Esophagus squamous epithelium (tissue), 5 donors: ENCODE measurements around the gene DLGAP1. TPM values are rescaled to one million over a fixed set of nuclear protein-coding genes. Genes with fewer than 3 reads are reported as not detected.
A peak's percentile ranks its signal among the peaks of the same experiment; 100 is the strongest.

Experiments
- DNase-seq: peaks from one replicate; lab custom pipeline; 2025; lab: John Stamatoyannopoulos, UW
- H3K27ac ChIP-seq, 4 donors: fragments of 200-600 bp; sonication (generic); one replicate each; pipeline ENCODE4 v1.5.1; 2016 to 2019; ENCODE audit warnings: mild to moderate bottlenecking in 1 of 4
- H3K27me3 ChIP-seq, 4 donors: fragments of 200-600 bp; sonication (generic); 1 replicate in 3 of 4; 2 replicates in 1 of 4; pipeline versions ENCODE4 v1.5.1 to v1.6.0; 2017 to 2021; ENCODE audit warnings: antibody characterized with exemption in 1 of 4
- H3K36me3 ChIP-seq, 3 donors: fragments of 200-600 bp; sonication (generic); one replicate each; pipeline ENCODE4 v1.5.1; 2016 to 2019
- H3K4me1 ChIP-seq, 3 donors: fragments of 200-600 bp; sonication (generic); one replicate each; pipeline ENCODE4 v1.5.1; 2017 to 2019
- H3K4me3 ChIP-seq, 4 donors: fragments of 200-600 bp; sonication (generic); 1 replicate in 3 of 4; 2 replicates in 1 of 4; pipeline ENCODE4 v1.5.1; 2016 to 2019; ENCODE audit warnings: mild to moderate bottlenecking in 2 of 4, moderate library complexity in 1 of 4
- H3K9me3 ChIP-seq, 3 donors: fragments of 200-600 bp; sonication (generic); one replicate each; pipeline ENCODE4 v1.5.1; 2016 to 2019
- POLR2A ChIP-seq, 4 donors: fragments of 450-650 bp; IDR thresholded peaks; one replicate each; pipeline ENCODE4 v1.6.1; 2017; ENCODE audit warnings: antibody characterized with exemption in 4 of 4, mild to moderate bottlenecking in 4 of 4, moderate library complexity in 3 of 4
- WGBS, 2 donors: methylation state at CpG; one replicate each; pipeline ENCODE4 v1.1.5; 2018; 5-methylcytosine and 5-hydroxymethylcytosine counted together
- intact Hi-C: fragments of 100-400 bp; cut with DNase I; formaldehyde crosslinking; loops from one replicate; pipeline ENCODE4 v1.15.0; 2022
- total RNA-seq, 4 donors: library from RNA; depleted of rRNA; stranded (reverse); fragments of >200 nt; gene quantifications; one replicate each; pipeline ENCODE4 v1.1.0, GENCODE V29; 2016
- TF ChIP-seq, protein P1 (sequence below), 6 experiments: fragments of 450-650 bp in 4 of 6; fragments of 200-600 bp in 2 of 6; sonication (generic) in 2 of 6; IDR thresholded peaks; one replicate each; pipeline ENCODE4 v1.5.1; 2016 to 2019; ENCODE audit warnings: antibody characterized with exemption in 6 of 6, mild to moderate bottlenecking in 4 of 6, moderate library complexity in 4 of 6
- donor health status: DM: yes; HTN: yes; CAD: no.

Gene DLGAP1
- total RNA-seq, 4 donors from 2014 or later, result 0.09 to 1.5 (median 0.52) TPM

GRCh38 chr18:3595369-3596273 lies 859.5 kb downstream of the DLGAP1 start:
- WGBS, 2 donors, result 18 to 23% methylated on average over 7 of the region's 7 CpGs
- no peak for DNase-seq
- H3K4me1 ChIP-seq, result peaks cover 34 to 74% (median 51%) of the 10 kb centered on the region in 3 donors
- H3K27me3 ChIP-seq, result no peaks in the 10 kb centered on the region
- peak overlapping the region in 3 of 4 donors; percentile 46 to 65 (median 50) for H3K4me3 ChIP-seq
- H3K36me3 ChIP-seq, result no peaks in the 10 kb centered on the region
- TF ChIP-seq, protein P1, sequence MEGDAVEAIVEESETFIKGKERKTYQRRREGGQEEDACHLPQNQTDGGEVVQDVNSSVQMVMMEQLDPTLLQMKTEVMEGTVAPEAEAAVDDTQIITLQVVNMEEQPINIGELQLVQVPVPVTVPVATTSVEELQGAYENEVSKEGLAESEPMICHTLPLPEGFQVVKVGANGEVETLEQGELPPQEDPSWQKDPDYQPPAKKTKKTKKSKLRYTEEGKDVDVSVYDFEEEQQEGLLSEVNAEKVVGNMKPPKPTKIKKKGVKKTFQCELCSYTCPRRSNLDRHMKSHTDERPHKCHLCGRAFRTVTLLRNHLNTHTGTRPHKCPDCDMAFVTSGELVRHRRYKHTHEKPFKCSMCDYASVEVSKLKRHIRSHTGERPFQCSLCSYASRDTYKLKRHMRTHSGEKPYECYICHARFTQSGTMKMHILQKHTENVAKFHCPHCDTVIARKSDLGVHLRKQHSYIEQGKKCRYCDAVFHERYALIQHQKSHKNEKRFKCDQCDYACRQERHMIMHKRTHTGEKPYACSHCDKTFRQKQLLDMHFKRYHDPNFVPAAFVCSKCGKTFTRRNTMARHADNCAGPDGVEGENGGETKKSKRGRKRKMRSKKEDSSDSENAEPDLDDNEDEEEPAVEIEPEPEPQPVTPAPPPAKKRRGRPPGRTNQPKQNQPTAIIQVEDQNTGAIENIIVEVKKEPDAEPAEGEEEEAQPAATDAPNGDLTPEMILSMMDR (IDR thresholded peaks at IDR 0.05), result no peak
- peak in 1 of 4 donors; percentile 37 for TF ChIP-seq POLR2A (IDR thresholded peaks at IDR 0.05)
- intact Hi-C loops, result loop anchor here (10.0 kb wide), 1 partner anchor 69 kb away; no protein-coding TSS in a partner anchor
- H3K27ac ChIP-seq, result peak overlapping the region; percentile 91 to 99 (median 97)
- no peaks in the 10 kb centered on the region for H3K9me3 ChIP-seq

DNA sequence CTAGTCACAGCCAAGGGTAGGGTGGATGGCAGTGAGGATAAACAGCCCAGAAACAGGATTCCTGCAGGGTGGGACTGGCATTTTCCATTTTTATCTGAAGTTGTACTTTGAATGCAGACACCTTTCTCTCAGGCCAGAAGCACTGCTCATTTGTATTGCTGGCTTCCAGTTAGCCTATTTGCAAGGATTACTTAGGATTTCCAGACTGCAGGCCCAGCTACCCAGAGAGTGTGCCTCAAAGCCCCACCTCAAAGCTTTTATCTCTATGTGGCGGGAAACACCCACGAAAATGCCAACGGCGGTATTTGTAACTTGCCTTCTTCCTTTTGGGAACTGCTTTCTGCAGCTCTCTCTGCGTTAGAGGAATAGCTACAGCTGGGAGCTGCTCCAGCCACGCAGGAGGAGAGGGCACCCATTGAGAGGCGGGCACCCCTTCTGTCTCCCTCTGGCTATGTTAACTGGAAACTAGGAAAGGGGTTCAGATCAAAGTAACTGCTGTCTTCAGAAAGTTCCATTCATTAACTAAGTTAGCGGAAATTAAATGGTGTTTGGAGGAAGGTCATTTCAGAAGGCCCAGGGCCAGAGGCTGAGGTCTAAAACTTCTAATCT lies 860.2 kb downstream of the DLGAP1 start:
- WGBS, 2 donors, result 7 to 11% methylated on average over 4 to 7 of the region's 8 CpGs
- Histone ChIP-seq H3K4me1 (peaks cover 34 to 82% (median 51%) of the 10 kb centered on the region in 3 donors), H3K27ac (peak overlapping the region; percentile 91 to 99 (median 97)), H3K36me3 (no peaks in the 10 kb centered on the region), H3K27me3 (no peaks in the 10 kb centered on the region), H3K4me3 (peak overlapping the region; percentile 20 to 65 (median 48)), H3K9me3 (no peaks in the 10 kb centered on the region)
- no peak for DNase-seq
- TF ChIP-seq POLR2A (IDR thresholded peaks at IDR 0.05), result no peak
- TF ChIP-seq, protein P1 (IDR thresholded peaks at IDR 0.05), result no peak
- intact Hi-C loops, result loop anchor here (5.0 to 10.0 kb wide), 2 partner anchors 70 to 148 kb away; no protein-coding TSS in a partner anchor

DNA sequence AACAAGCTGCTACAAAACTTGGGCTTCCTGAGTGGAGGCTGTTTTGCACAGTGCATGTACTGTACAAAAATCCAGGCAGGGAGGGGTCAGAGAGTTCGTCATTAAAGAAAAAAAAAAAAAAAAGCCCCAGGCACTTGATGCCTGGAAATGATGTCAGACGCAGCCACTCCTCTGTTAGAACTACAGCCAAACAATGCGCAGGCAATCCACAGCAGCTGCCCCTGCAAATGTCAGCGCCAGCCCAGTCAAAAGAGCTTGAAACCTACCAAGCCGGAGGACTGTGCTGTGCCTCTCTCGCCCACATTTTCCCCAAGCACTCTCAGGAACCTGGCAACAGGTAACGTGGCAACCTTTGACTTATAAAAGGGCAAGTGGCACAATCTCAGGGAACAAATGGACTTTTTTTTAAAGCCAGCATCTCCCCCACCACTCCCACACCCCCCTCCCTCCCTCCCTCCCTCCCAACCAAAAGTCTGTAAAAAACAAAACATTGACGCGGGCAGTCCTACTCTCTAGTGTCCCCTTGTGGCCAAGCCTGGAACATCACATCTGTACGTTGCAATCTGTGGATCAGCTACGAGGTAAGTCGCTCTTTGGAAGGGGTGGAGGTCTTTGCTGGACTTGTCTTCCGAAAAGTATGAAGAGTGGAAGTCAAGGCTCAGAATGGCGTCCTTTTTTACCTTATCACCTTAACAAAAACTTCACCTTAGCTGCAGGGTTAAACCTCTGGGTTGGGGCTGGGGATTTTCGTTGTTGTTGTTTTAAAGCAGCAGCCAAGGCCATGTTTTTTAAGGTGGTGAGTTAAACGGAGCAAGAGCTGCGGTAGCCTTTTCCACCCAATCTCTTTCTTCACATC lies 861.0 kb downstream of the DLGAP1 start:
- TF ChIP-seq POLR2A (IDR thresholded peaks at IDR 0.05), result peak in 1 of 4 donors; percentile 72
- TF ChIP-seq, protein P1 (IDR thresholded peaks at IDR 0.05), result peak; percentile 89 to 95 (median 92)
- no peaks in the 10 kb centered on the region for H3K9me3 ChIP-seq
- H3K27me3 ChIP-seq, result no peaks in the 10 kb centered on the region
- H3K27ac ChIP-seq, result peak overlapping the region; percentile 91 to 99 (median 97)
- 0 to 1% methylated on average over 14 to 15 of the region's 17 CpGs for WGBS, 2 donors
- intact Hi-C loops, result loop anchor here (5.0 to 10.0 kb wide), 2 partner anchors 71 to 147 kb away; no protein-coding TSS in a partner anchor
- DNase-seq, result peak; percentile 46
- H3K4me3 ChIP-seq, result peak overlapping the region; percentile 20 to 65 (median 48)
- H3K4me1 ChIP-seq, result peaks cover 34 to 82% (median 49%) of the 10 kb centered on the region in 3 donors
- no peaks in the 10 kb centered on the region for H3K36me3 ChIP-seq

- intact Hi-C loops, result loop anchor here (5.0 to 10.0 kb wide), 2 partner anchors 71 to 146 kb away; no protein-coding TSS in a partner anchor
- no peak for DNase-seq
- peaks cover 34 to 75% (median 45%) of the 10 kb centered on the region in 3 donors for H3K4me1 ChIP-seq
- 10 to 15% methylated on average over 11 of the region's 11 CpGs for WGBS, 2 donors
- H3K27ac ChIP-seq, result peak overlapping the region; percentile 91 to 99 (median 97)
- H3K36me3 ChIP-seq, result no peaks in the 10 kb centered on the region
- TF ChIP-seq, protein P1 (IDR thresholded peaks at IDR 0.05), result no peak
- TF ChIP-seq POLR2A (IDR thresholded peaks at IDR 0.05), result no peak
- peak overlapping the region; percentile 20 to 65 (median 48) for H3K4me3 ChIP-seq
- no peaks in the 10 kb centered on the region for H3K9me3 ChIP-seq
- no peaks in the 10 kb centered on the region for H3K27me3 ChIP-seq
Measured at GRCh38 chr18:3593381-3593903, 861.7 kb downstream of the DLGAP1 start.
